ENCODE data around the gene POLR3H.

Gene POLR3H

GRCh38 chr22:41481131-41481830 is 63.0 kb downstream of the POLR3H start:
- TF ChIP-seq FOXP2 (optimal IDR thresholded peaks at IDR 0.05; ENCODE audit: control extremely low read depth, extremely low read length, insufficient read depth) (no peak), EZH2 (IDR thresholded peaks at IDR 0.05) (no peak), POLR2AphosphoS5 (IDR thresholded peaks at IDR 0.05; ENCODE audit: borderline replicate concordance, low read depth, low read length) (no peak)
- H3K27ac ChIP-seq: no peak overlapping the region
- H3K9ac ChIP-seq (ENCODE audit: insufficient read length): no peak overlapping the region
- H3K4me3 ChIP-seq: no peak overlapping the region
- no peaks in the 10 kb centered on the region for H3K9me3 ChIP-seq (ENCODE audit: low read depth, low read length)
- H3K36me3 ChIP-seq (ENCODE audit: insufficient read depth, low read length): no peaks in the 10 kb centered on the region
- no peak for DNase-seq (ENCODE audit: low read depth, low spot score)

- H3K36me3 ChIP-seq (ENCODE audit: insufficient read depth, low read length): no peaks in the 10 kb centered on the region
- DNase-seq (ENCODE audit: low read depth, low spot score): no peak
- no peak overlapping the region for H3K9ac ChIP-seq (ENCODE audit: insufficient read length)
- TF ChIP-seq POLR2AphosphoS5 (IDR thresholded peaks at IDR 0.05; ENCODE audit: borderline replicate concordance, low read depth, low read length): no peak
- no peak for TF ChIP-seq EZH2 (IDR thresholded peaks at IDR 0.05)
- no peak for TF ChIP-seq FOXP2 (optimal IDR thresholded peaks at IDR 0.05; ENCODE audit: control extremely low read depth, extremely low read length, insufficient read depth)
- H3K9me3 ChIP-seq (ENCODE audit: low read depth, low read length): no peaks in the 10 kb centered on the region
- H3K27ac ChIP-seq: no peak overlapping the region
- H3K4me3 ChIP-seq: no peak overlapping the region
Observed at GRCh38 chr22:41480397-41480735, 63.9 kb downstream of the POLR3H start.

DNA sequence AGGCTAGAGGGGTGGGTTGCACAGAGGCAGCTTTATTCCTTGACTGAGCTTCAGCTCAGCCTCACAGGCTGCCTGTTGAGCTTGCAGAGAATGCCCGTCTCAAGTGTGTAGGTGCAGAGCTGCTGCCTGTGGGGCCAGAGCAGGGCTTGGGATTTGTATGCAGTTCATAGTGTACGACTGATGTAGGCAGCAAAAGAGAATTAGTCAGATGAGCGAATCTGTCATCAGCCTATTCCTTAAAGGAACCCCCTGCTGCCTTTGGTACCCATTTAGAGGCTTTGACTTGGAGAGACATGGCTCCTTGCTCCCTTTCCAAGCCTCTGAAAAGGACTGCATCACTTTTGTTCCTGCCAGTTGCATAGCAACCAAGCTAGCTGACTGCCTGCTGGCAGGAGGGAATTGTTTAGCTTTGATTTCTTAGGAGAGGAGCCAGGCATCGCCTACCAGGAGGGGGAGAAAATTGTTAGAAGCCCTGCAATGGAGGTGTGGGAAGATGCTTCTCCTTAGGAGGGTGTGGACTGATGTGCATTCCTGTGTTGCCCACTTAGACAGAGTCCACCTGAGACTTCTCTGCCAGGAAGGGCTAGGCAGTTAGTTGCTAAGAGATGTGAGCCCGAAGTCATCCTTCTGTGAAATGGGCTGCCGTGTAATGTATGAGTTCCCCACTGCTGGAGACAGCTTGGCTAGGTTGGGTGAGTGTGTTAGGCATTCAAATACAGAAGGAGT is 64.4 kb downstream of the POLR3H start:
- Histone ChIP-seq H3K27ac (no peak overlapping the region), H3K9me3 (ENCODE audit: low read depth, low read length) (no peaks in the 10 kb centered on the region), H3K4me3 (no peak overlapping the region), H3K36me3 (ENCODE audit: insufficient read depth, low read length) (no peaks in the 10 kb centered on the region), H3K9ac (ENCODE audit: insufficient read length) (no peak overlapping the region)
- TF ChIP-seq FOXP2 (optimal IDR thresholded peaks at IDR 0.05; ENCODE audit: control extremely low read depth, extremely low read length, insufficient read depth) (no peak), POLR2AphosphoS5 (IDR thresholded peaks at IDR 0.05; ENCODE audit: borderline replicate concordance, low read depth, low read length) (no peak), EZH2 (IDR thresholded peaks at IDR 0.05) (no peak)
- DNase-seq (ENCODE audit: low read depth, low spot score): no peak

DNA sequence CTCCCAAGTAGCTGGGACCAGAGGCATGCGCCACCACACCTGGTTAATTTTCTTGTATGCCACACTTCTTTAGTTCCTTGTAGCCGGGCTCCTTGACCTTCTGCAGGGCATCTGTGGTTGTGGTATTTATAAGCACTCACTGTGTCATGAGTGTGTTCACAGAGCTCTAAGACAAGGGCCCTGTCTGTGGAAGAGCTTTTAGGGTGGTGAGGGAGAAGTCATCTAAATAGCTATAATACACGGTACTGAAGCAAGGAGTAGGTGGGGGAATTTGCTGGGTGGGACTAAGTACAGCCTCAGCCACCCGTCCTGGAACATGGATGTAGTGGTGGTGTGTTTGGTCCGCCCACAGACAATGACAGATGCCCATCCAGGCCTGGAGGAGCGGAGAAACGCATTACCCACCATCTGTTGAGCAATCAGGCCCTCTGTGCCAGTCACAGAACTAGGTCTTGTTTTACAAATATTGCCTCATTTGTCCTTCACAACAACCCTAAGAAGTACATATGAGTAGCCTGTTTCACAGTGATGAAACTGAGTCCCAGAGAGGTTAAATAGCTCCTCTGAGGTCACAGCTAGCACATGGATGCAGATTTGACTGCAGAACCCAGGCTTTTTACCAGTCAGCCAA is 65.3 kb downstream of the POLR3H start:
- DNase-seq (ENCODE audit: low read depth, low spot score): no peak
- Histone ChIP-seq H3K27ac (no peak overlapping the region), H3K9me3 (ENCODE audit: low read depth, low read length) (no peaks in the 10 kb centered on the region), H3K9ac (ENCODE audit: insufficient read length) (no peak overlapping the region), H3K36me3 (ENCODE audit: insufficient read depth, low read length) (no peaks in the 10 kb centered on the region), H3K4me3 (no peak overlapping the region)
- TF ChIP-seq EZH2 (IDR thresholded peaks at IDR 0.05) (no peak), POLR2AphosphoS5 (IDR thresholded peaks at IDR 0.05; ENCODE audit: borderline replicate concordance, low read depth, low read length) (no peak), FOXP2 (optimal IDR thresholded peaks at IDR 0.05; ENCODE audit: control extremely low read depth, extremely low read length, insufficient read depth) (no peak)

DNA sequence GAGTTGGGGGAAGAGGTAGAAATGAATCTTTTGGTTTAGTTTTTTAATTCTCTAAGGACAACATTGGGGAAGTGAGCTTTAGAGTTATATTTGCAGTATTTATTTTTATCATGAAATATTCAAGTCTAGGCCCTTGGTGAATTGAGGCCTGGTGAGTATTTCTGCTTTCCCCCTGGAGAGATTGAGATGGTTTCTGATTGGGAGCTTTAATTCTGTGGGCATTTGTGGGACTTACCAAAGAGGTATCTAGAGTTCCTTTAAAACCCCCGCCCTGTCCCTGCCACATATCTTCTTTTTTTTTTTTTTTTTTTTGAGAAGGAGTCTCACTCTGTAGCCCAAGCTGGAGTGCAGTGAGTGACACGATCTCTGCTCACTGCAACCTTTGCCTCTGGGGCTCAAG is 65.8 kb downstream of the POLR3H start:
- H3K9ac ChIP-seq (ENCODE audit: insufficient read length): no peak overlapping the region
- H3K27ac ChIP-seq: no peak overlapping the region
- H3K4me3 ChIP-seq: no peak overlapping the region
- no peak for DNase-seq (ENCODE audit: low read depth, low spot score)
- no peaks in the 10 kb centered on the region for H3K36me3 ChIP-seq (ENCODE audit: insufficient read depth, low read length)
- TF ChIP-seq EZH2 (IDR thresholded peaks at IDR 0.05) (no peak), FOXP2 (optimal IDR thresholded peaks at IDR 0.05; ENCODE audit: control extremely low read depth, extremely low read length, insufficient read depth) (no peak), POLR2AphosphoS5 (IDR thresholded peaks at IDR 0.05; ENCODE audit: borderline replicate concordance, low read depth, low read length) (no peak)
- H3K9me3 ChIP-seq (ENCODE audit: low read depth, low read length): no peaks in the 10 kb centered on the region
